ENCODE data around the gene RAPGEF5.

GRCh38 chr7:22287412-22287811 lies 69.5 kb downstream of the RAPGEF5 start:
- TF ChIP-seq CTCF (optimal IDR thresholded peaks at IDR 0.05 in 1 of 3, IDR thresholded peaks at IDR 0.05 in 1 of 3, conservative IDR thresholded peaks at IDR 0.05 in 1 of 3; ENCODE audit: extremely low read depth in 1 of 3, insufficient read depth in 2 of 3, low read length in 3 of 3) (no peak), EZH2 (IDR thresholded peaks at IDR 0.05; ENCODE audit: low read length) (no peak)

Data from keratinocyte (primary cell).